ENCODE measurements around the gene KIF21B.

The KIF21B gene

DNA sequence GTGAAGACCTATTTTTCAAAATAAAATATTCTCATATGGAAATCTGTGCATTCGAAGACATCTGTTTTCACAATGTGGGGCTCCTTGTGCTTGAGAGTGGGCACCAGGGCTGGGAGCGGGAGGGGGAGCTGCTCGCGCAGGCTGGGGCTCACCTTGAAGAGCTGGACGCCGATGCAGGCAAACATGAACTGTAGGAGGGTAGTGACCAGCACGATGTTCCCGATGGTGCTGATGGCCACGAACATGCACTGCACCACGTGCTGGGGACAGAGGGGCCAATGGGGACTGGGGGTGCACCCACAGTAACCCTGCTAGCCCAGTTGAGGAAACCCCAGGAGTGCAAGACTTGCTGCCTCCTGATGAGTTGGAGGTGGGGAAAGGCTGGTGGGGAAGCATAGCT lies 42.2 kb upstream of the KIF21B start:
- Histone ChIP-seq H3K4me1 (ENCODE audit: control insufficient read depth in 1 of 2, insufficient read depth in 1 of 2, low read depth in 1 of 2, low read length in 1 of 2) (no peaks in the 10 kb centered on the region), H3K27ac (no peak overlapping the region), H3K27me3 (no peaks in the 10 kb centered on the region), H3K36me3 (no peaks in the 10 kb centered on the region), H3K9me3 (no peaks in the 10 kb centered on the region), H3K4me3 (ENCODE audit: low read depth in 1 of 2, low read length in 1 of 2) (no peak overlapping the region)
- TF ChIP-seq, protein P1, sequence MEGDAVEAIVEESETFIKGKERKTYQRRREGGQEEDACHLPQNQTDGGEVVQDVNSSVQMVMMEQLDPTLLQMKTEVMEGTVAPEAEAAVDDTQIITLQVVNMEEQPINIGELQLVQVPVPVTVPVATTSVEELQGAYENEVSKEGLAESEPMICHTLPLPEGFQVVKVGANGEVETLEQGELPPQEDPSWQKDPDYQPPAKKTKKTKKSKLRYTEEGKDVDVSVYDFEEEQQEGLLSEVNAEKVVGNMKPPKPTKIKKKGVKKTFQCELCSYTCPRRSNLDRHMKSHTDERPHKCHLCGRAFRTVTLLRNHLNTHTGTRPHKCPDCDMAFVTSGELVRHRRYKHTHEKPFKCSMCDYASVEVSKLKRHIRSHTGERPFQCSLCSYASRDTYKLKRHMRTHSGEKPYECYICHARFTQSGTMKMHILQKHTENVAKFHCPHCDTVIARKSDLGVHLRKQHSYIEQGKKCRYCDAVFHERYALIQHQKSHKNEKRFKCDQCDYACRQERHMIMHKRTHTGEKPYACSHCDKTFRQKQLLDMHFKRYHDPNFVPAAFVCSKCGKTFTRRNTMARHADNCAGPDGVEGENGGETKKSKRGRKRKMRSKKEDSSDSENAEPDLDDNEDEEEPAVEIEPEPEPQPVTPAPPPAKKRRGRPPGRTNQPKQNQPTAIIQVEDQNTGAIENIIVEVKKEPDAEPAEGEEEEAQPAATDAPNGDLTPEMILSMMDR (IDR thresholded peaks at IDR 0.05), result no peak

DNA sequence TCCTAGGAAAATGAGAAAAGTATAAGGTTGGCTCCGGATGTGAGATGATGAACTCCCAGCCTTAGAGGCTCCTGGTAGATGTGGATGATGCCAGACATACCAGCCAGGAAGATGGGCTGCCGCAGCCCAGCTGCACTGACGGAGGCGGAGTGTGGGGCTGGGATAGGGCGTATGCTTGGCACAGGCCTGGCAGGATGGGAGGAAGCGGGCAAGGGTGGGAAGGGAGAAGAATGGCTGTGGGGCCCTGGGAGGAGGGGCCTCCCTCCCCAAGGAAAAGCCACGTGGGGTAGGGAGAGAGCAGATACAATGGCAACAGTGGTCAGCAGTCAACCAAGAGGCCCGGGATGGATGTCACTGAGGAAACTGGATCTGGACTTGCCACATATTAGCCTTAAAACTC lies 41.3 kb upstream of the KIF21B start:
- no peak overlapping the region for H3K4me3 ChIP-seq (ENCODE audit: low read depth in 1 of 2, low read length in 1 of 2)
- H3K9me3 ChIP-seq, result no peaks in the 10 kb centered on the region
- no peaks in the 10 kb centered on the region for H3K4me1 ChIP-seq (ENCODE audit: control insufficient read depth in 1 of 2, insufficient read depth in 1 of 2, low read depth in 1 of 2, low read length in 1 of 2)
- no peak overlapping the region for H3K27ac ChIP-seq
- TF ChIP-seq, protein P1 (IDR thresholded peaks at IDR 0.05), result no peak
- no peaks in the 10 kb centered on the region for H3K36me3 ChIP-seq
- H3K27me3 ChIP-seq, result no peaks in the 10 kb centered on the region

DNA sequence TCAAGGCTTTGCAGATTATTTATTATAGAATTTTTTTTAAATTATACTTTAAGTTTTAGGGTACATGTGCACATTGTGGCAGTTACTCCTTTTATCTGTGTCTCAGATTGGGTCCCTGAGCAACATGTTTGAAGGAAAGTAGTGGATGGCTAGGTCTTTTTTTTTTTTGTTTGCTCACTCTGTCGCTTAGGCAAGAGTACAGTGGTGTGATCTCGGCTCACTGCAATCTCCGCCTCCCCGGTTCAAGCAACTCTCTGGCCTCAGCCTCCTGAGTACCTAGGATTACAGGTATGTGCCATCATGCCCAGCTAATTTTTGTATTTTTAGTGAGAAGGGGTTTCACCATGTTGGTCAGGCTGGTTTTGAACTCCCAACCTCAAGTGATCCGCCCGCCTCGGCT lies 39.6 kb upstream of the KIF21B start:
- Histone ChIP-seq H3K27ac (no peak overlapping the region), H3K27me3 (no peaks in the 10 kb centered on the region), H3K36me3 (no peaks in the 10 kb centered on the region), H3K4me3 (ENCODE audit: low read depth in 1 of 2, low read length in 1 of 2) (no peak overlapping the region), H3K4me1 (ENCODE audit: control insufficient read depth in 1 of 2, insufficient read depth in 1 of 2, low read depth in 1 of 2, low read length in 1 of 2) (no peaks in the 10 kb centered on the region), H3K9me3 (no peaks in the 10 kb centered on the region)
- TF ChIP-seq, protein P1 (IDR thresholded peaks at IDR 0.05), result no peak

DNA sequence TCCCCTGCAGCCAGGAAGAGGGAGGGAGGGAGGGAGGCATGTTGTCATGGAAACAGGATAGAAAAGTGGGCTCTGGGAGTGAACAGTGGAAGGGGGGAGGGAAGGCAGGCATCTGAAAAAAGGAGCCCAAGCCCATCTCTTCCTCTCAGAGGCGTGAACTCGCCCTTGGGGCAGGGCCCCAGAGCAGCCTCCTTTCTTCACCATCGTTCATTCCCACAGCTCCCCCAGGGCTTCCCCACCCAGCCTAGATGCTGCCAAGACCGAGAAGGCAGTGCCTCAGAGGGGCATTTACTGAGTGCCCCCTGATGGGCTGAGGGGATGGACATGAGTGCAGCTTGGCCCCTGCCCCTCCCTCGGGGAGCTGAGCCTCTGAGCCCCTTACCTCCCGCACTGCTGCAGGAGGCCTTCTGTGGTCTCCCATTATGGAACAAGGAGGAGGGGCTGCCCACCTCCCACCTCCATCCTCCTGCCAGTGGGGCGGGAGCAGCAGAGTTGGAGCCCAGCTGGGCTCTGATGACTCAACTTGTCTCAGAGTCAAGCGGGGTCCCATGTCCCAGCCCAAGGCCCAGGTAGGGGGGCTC lies 39.1 kb upstream of the KIF21B start:
- no peaks in the 10 kb centered on the region for H3K9me3 ChIP-seq
- no peaks in the 10 kb centered on the region for H3K27me3 ChIP-seq
- H3K4me1 ChIP-seq (ENCODE audit: control insufficient read depth in 1 of 2, insufficient read depth in 1 of 2, low read depth in 1 of 2, low read length in 1 of 2), result no peaks in the 10 kb centered on the region
- no peak overlapping the region for H3K4me3 ChIP-seq (ENCODE audit: low read depth in 1 of 2, low read length in 1 of 2)
- TF ChIP-seq, protein P1 (IDR thresholded peaks at IDR 0.05), result no peak
- no peaks in the 10 kb centered on the region for H3K36me3 ChIP-seq
- no peak overlapping the region for H3K27ac ChIP-seq

DNA sequence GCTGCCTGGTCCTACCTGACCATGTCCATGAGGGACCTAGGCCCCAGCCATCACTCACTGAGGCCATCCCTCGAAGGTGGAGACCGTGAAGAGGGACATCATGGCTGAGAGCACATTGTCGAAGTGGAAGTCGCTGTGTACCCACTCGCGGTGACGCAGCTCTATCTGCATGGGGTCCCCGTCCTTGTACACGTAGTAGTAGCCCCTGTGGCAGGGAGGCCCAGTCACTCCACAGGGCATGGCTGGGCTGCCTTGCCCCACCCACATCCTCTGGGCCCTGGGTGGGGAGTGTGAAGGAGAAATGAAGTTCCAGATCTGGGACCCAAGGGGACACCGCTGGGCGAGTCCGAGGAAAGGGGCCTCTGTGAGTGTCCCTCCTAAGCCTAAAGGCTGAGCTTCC lies 38.4 kb upstream of the KIF21B start:
- H3K36me3 ChIP-seq, result no peaks in the 10 kb centered on the region
- H3K27me3 ChIP-seq, result no peaks in the 10 kb centered on the region
- H3K9me3 ChIP-seq, result no peaks in the 10 kb centered on the region
- H3K4me1 ChIP-seq (ENCODE audit: control insufficient read depth in 1 of 2, insufficient read depth in 1 of 2, low read depth in 1 of 2, low read length in 1 of 2), result no peaks in the 10 kb centered on the region
- TF ChIP-seq, protein P1 (IDR thresholded peaks at IDR 0.05), result no peak
- no peak overlapping the region for H3K27ac ChIP-seq
- H3K4me3 ChIP-seq (ENCODE audit: low read depth in 1 of 2, low read length in 1 of 2), result no peak overlapping the region

DNA sequence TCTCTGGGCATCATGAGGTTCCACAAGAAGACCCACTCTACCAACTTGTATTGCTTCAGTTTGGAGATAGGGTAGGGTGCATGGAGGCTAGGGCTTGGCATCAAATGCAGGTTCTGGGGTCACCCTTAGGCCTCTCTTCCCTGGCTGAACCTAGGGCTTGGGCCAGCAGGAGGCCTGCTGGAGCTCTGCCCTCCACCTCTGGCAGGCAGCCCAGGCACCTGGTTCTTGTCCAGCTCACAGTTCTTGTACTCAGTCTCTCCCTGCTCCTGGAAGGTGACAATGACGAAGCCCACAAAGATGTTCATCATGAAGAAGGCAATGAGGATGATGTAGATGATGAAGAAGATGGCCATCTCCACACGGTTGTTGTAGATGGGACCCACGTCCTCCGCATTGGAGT lies 37.5 kb upstream of the KIF21B start:
- Histone ChIP-seq H3K27ac (no peak overlapping the region), H3K9me3 (no peaks in the 10 kb centered on the region), H3K4me3 (ENCODE audit: low read depth in 1 of 2, low read length in 1 of 2) (no peak overlapping the region), H3K4me1 (ENCODE audit: control insufficient read depth in 1 of 2, insufficient read depth in 1 of 2, low read depth in 1 of 2, low read length in 1 of 2) (no peaks in the 10 kb centered on the region), H3K27me3 (peaks cover 7% of the 10 kb centered on the region), H3K36me3 (no peaks in the 10 kb centered on the region)
- TF ChIP-seq, protein P1 (IDR thresholded peaks at IDR 0.05), result no peak
